Measurements from ENCODE around the gene ZNF860. TPM values are rescaled to one million over a fixed set of nuclear protein-coding genes. Genes with fewer than 3 reads are reported as not detected.
A peak's percentile ranks its signal among the peaks of the same experiment; 100 is the strongest.

Gene ZNF860
- total and polyA plus RNA-seq, 2 experiments from 2014 or later: not detected

- DNase-seq (ENCODE audit: low read depth in 1 of 2, low spot score in 1 of 2): peak in 1 of 2 donors; percentile 85
- H3K4me1 ChIP-seq (ENCODE audit: low read depth): no peaks in the 10 kb centered on the region
- H3K36me3 ChIP-seq: no peaks in the 10 kb centered on the region
- TF ChIP-seq, protein P1, sequence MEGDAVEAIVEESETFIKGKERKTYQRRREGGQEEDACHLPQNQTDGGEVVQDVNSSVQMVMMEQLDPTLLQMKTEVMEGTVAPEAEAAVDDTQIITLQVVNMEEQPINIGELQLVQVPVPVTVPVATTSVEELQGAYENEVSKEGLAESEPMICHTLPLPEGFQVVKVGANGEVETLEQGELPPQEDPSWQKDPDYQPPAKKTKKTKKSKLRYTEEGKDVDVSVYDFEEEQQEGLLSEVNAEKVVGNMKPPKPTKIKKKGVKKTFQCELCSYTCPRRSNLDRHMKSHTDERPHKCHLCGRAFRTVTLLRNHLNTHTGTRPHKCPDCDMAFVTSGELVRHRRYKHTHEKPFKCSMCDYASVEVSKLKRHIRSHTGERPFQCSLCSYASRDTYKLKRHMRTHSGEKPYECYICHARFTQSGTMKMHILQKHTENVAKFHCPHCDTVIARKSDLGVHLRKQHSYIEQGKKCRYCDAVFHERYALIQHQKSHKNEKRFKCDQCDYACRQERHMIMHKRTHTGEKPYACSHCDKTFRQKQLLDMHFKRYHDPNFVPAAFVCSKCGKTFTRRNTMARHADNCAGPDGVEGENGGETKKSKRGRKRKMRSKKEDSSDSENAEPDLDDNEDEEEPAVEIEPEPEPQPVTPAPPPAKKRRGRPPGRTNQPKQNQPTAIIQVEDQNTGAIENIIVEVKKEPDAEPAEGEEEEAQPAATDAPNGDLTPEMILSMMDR (IDR thresholded peaks at IDR 0.05; ENCODE audit: low read depth, low read length): no peak
- no peak overlapping the region for H3K4me3 ChIP-seq
- H3K27me3 ChIP-seq: no peaks in the 10 kb centered on the region
- no peak overlapping the region for H3K27ac ChIP-seq
- H3K9me3 ChIP-seq (ENCODE audit: low read depth): no peaks in the 10 kb centered on the region
Observed at GRCh38 chr3:31968927-31969418, 12.6 kb upstream of the ZNF860 start.

- TF ChIP-seq, protein P1 (IDR thresholded peaks at IDR 0.05; ENCODE audit: low read depth, low read length): no peak
- Histone ChIP-seq H3K9me3 (ENCODE audit: low read depth) (no peaks in the 10 kb centered on the region), H3K4me1 (ENCODE audit: low read depth) (no peaks in the 10 kb centered on the region), H3K4me3 (no peak overlapping the region), H3K36me3 (no peaks in the 10 kb centered on the region), H3K27me3 (no peaks in the 10 kb centered on the region), H3K27ac (no peak overlapping the region)
- no peak for DNase-seq (ENCODE audit: low read depth in 1 of 2, low spot score in 1 of 2)
Observed at GRCh38 chr3:31971607-31972006, 9.9 kb upstream of the ZNF860 start.

GRCh38 chr3:31973081-31973480 is 8.5 kb upstream of the ZNF860 start:
- Histone ChIP-seq H3K36me3 (no peaks in the 10 kb centered on the region), H3K4me3 (no peak overlapping the region), H3K4me1 (ENCODE audit: low read depth) (no peaks in the 10 kb centered on the region), H3K27me3 (peaks cover 7% of the 10 kb centered on the region), H3K27ac (no peak overlapping the region), H3K9me3 (ENCODE audit: low read depth) (no peaks in the 10 kb centered on the region)
- peak in 1 of 2 donors; percentile 12 for DNase-seq (ENCODE audit: low read depth in 1 of 2, low spot score in 1 of 2)
- TF ChIP-seq, protein P1 (IDR thresholded peaks at IDR 0.05; ENCODE audit: low read depth, low read length): no peak

GRCh38 chr3:31973837-31974236 is 7.7 kb upstream of the ZNF860 start:
- TF ChIP-seq, protein P1 (IDR thresholded peaks at IDR 0.05; ENCODE audit: low read depth, low read length): no peak
- Histone ChIP-seq H3K4me3 (no peak overlapping the region), H3K27me3 (peaks cover 13% of the 10 kb centered on the region), H3K27ac (no peak overlapping the region), H3K36me3 (no peaks in the 10 kb centered on the region), H3K9me3 (ENCODE audit: low read depth) (no peaks in the 10 kb centered on the region), H3K4me1 (ENCODE audit: low read depth) (no peaks in the 10 kb centered on the region)
- no peak for DNase-seq (ENCODE audit: low read depth in 1 of 2, low spot score in 1 of 2)

DNA sequence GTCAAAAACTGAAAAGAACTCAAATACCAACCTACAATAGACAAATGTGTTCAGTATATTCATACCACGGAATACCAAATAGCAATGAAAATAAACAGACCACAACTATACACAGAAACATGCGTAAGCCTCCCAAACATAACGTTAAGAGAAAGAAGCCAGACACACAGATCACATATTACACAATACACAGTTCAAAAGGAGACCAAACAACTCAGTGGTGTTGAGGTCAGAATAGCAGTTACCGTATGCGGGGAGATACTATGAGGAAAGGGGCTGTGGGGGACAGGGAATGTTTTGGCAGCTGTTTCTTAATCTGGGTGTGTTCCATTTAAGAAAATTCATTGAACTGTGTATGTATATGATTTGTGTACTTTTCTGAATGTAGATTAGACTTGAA is 7.1 kb upstream of the ZNF860 start:
- H3K9me3 ChIP-seq (ENCODE audit: low read depth): no peaks in the 10 kb centered on the region
- TF ChIP-seq, protein P1 (IDR thresholded peaks at IDR 0.05; ENCODE audit: low read depth, low read length): no peak
- peak in 1 of 2 donors; percentile 36 for DNase-seq (ENCODE audit: low read depth in 1 of 2, low spot score in 1 of 2)
- H3K27me3 ChIP-seq: peaks cover 20% of the 10 kb centered on the region
- H3K4me1 ChIP-seq (ENCODE audit: low read depth): no peaks in the 10 kb centered on the region
- no peak overlapping the region for H3K4me3 ChIP-seq
- H3K27ac ChIP-seq: no peak overlapping the region
- no peaks in the 10 kb centered on the region for H3K36me3 ChIP-seq

Data from cardiac muscle cell (in vitro differentiated cells and primary cell).